ENCODE measurements around the gene OR14A16.

- TF ChIP-seq MAZ (IDR thresholded peaks at IDR 0.05; ENCODE audit: borderline replicate concordance, low read depth, low read length) = no peak
- no peak for TF ChIP-seq SMC3 (IDR thresholded peaks at IDR 0.05; ENCODE audit: low read depth, low read length)
- no peak for TF ChIP-seq POLR2A (IDR thresholded peaks at IDR 0.05; ENCODE audit: low read depth, low read length)
- TF ChIP-seq CTCF (conservative IDR thresholded peaks at IDR 0.05; ENCODE audit: low read depth, low read length) = no peak
- TF ChIP-seq ELK1 (IDR thresholded peaks at IDR 0.05; ENCODE audit: borderline replicate concordance, low read depth, low read length) = no peak
- TF ChIP-seq CEBPB (IDR thresholded peaks at IDR 0.05; ENCODE audit: low read depth, low read length) = no peak
- TF ChIP-seq USF2 (IDR thresholded peaks at IDR 0.05; ENCODE audit: low read depth, low read length) = no peak
- no peak for TF ChIP-seq FOS (IDR thresholded peaks at IDR 0.05; ENCODE audit: low read depth, low read length)
- no peak for TF ChIP-seq RAD21 (IDR thresholded peaks at IDR 0.05; ENCODE audit: low read length)
Observed at GRCh38 chr1:247848346-247848745, 24.4 kb upstream of the OR14A16 start.

All from IMR-90 (cell line).